Measurements from ENCODE around the gene CCDC172. TPM values are rescaled to one million over a fixed set of nuclear protein-coding genes. Genes with fewer than 3 reads are reported as not detected.

The CCDC172 gene
- total and polyA plus RNA-seq, 2 of the 8 experiments (the other 6 are each of a cell fraction or from before 2014, with no cell fraction given) = 1.1 to 3.6 TPM

DNA sequence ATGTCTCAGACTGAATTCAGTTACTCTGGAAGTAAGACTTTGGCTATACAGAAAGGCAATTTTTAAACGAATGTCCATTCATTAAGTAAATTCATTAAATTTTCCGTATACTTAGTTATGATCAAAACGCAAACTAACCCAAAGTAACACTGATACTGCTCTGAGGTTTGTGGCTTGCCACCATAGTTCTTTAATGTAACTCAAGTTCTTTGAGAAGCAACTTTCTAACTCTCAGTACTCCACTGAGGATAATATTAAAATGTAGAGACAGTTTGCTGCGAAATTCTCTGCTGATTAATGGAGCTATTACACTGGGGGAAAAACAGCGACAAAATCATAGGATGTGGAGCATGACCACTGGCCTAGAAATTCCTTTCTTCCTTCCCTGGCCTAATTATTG is 58.0 kb downstream of the CCDC172 start (continued):
- TF ChIP-seq RXRA (IDR thresholded peaks at IDR 0.05; ENCODE audit: insufficient read depth, low read depth, low read length) = no peak
- TF ChIP-seq, protein P1, sequence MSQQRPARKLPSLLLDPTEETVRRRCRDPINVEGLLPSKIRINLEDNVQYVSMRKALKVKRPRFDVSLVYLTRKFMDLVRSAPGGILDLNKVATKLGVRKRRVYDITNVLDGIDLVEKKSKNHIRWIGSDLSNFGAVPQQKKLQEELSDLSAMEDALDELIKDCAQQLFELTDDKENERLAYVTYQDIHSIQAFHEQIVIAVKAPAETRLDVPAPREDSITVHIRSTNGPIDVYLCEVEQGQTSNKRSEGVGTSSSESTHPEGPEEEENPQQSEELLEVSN (IDR thresholded peaks at IDR 0.05) = no peak
